Left ventricle myocardium superior (tissue), 1 donor: ENCODE data around the gene PLCL2. TPM values are rescaled to one million over a fixed set of nuclear protein-coding genes. Genes with fewer than 3 reads are reported as not detected.

Source experiments
- ATAC-seq: fragments of 200-7000 bp; cut with Tn5 transposase; one replicate; pipeline ENCODE4 v1.9.1; 2020; ENCODE audit warnings: mild to moderate bottlenecking, moderate library complexity
- DNase-seq: peaks from one replicate; pipeline ENCODE4 v3.0.0-alpha.2; 2020
- intact Hi-C: fragments of 100-400 bp; cut with micrococcal nuclease; formaldehyde crosslinking; loops from one replicate; pipeline ENCODE4 v1.11.0; 2022
- total RNA-seq: library from RNA; stranded (reverse); fragmentation: NEBNext Ultra II Directional; extraction: Animal tissue kit (Norgen Biotek cat#: 25700); gene quantifications from one replicate; pipeline ENCODE4 v1.2.1, GENCODE V29; 2021
- donor health status: DM: no; HTN: yes; CAD: no; lungs with severe emphysema.

Gene PLCL2
- total RNA-seq, 1 donor from 2014 or later = 76.9 TPM

DNA sequence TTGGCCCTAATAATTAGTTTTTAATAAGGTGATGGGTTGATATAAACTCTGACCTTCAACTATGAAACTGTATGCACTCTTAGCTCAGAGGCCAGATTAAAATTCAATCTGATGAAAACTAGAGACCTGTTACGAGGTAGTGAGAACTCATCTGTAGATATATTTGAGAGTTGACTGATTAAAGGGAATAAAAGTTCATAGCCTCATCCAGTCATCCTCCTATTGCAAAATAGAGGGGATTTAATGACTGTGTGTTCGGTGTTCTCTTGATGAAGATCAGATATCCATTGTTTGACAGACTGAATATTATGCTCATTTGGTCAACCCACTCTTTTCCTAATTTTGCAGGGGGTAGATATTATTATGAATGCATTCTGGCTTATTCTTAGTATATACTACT, 23.3 kb upstream of the PLCL2 start:
- no peak for ATAC-seq
- intact Hi-C loops = no loop called here
- no peak for DNase-seq

DNA sequence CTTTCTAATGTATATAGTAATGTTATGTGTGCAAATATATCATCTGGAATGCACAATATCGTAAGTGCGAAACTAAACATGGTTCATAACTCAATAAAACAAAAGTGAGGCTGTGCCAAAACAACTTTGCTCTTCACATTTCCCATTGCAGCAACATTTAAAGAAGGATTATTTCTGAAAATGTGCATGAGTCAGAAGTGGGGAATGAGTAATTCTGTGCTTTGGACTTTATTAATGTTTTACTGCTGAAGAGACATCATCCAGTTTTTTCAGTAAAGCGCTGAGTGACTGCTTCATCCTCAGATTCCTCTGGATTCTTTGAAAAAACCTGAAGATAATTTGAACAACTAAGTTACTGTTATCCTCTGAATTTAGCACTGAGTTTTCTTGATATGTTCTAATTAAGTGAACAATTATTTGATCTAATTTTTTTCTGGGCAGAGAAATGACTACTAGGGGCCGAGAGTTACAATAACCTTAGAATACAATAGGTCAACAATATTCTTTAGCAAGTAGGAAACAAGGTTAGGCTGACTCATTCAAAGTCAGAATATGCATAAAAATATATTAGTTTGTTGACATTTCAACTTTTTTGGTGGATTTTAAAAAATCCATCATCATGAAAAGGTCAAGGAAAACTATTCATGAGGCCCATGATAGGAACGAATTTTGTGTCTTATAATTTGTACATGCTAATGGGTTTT, 20.0 kb upstream of the PLCL2 start:
- ATAC-seq = no peak
- intact Hi-C loops = no loop called here

GRCh38 chr3:16865335-16865734, 19.4 kb upstream of the PLCL2 start:
- no peak for ATAC-seq
- intact Hi-C loops = no loop called here
- no peak for DNase-seq

More for the DNA sequence above, 20.0 kb upstream of the PLCL2 start:
- DNase-seq = no peak

- intact Hi-C loops = no loop called here
- no peak for DNase-seq
- ATAC-seq = no peak
Observed at GRCh38 chr3:16866571-16866970, 18.2 kb upstream of the PLCL2 start.

DNA sequence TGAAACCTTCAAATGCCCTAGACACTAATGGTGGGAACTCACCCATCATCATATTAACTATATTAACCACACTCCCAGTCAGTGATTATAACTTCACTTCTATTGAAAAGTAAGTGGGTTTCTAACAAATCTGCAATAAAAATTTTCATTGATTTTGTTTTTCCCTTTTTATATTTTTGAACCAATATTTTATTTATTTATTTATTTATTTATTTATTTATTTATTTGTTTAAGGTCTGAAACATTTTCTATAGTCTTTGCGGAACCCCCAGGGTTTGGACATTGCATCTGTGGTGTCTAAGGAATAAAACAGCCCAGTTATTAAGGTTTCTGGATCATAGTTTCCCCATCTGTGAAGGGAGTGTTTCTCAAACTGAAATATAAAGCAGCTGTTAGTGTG, 16.2 kb upstream of the PLCL2 start:
- intact Hi-C loops = no loop called here
- DNase-seq = no peak
- no peak for ATAC-seq

DNA sequence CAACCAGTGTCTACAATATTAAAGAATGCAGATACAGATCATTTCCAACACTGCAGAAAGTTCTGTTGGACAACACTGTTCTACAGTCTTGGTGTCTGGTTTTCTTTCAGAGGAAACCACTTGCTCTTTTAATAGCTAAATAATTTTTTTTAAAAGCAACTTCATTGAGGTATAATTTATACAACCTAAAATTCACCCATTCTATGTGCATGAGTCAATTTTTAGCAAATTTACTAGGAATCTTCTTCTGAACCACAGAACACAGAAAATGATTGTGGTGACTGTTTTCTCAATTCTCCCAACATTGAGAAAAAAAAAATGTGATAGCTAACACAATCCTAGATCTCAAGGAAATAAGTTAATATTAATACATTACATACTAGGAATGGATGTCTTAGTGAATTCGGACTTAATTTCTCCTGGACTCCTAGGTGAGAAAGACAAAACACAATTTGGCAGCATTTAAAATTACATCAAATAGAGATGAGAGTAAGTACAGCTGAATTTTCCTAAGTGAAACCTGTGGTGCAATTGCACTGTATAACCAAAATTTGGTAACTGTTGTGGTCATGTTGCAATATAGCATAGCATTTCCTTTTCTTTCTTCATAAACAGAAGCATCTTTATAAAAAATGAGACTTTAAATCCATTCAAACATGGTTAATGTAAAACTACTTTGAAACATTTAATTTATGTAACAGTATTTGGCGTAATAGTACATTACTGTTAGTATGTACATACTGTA, 15.3 kb upstream of the PLCL2 start:
- no peak for DNase-seq
- no peak for ATAC-seq
- intact Hi-C loops = no loop called here

DNA sequence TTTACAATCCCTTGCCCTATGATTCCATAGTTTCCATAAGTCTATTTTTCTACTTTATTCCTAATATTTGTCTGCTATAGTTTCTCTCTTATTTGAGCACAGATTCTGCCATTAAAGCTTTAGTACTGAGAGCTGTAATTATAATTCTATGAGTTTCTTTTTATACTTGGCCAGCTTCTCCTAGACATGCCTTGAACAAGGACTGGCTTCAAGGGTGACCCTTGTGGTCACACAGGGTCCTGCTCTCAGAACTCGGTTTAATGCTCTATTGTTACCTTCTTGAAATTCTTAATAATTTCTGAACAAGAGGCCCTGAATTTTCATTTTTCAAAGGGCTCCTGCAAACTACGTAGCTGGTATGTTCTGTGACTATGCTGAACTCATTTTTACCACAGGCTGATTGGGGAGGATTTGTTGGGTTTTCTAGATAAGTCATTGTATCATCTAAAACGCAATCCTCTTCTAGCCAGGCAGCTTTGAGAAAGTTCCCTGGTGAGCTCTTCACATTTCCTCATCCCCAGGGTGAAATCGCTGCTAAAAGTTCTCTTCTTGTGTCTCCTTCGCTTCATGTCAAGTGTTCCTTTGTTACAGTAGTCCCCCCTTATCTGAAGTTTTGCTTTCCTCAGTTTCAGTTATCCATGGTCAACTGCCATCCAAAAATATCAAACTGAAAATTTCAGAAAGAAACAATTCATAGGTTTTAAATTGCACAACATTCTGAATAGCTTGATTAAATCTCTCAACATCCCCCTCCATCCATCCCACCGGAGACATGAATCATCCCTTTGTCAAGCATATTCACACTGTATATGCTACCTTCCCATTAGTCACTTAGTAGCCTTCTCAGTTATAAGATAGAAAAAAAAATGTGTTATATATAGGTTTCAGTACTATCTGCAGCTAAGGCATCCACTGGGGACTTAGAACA, 12.6 kb upstream of the PLCL2 start:
- ATAC-seq = no peak
- intact Hi-C loops = no loop called here

GRCh38 chr3:16873872-16874271, 10.9 kb upstream of the PLCL2 start:
- DNase-seq (no peak), ATAC-seq (no peak)
- intact Hi-C loops = no loop called here

More for the DNA sequence above, 12.6 kb upstream of the PLCL2 start:
- DNase-seq = no peak

DNA sequence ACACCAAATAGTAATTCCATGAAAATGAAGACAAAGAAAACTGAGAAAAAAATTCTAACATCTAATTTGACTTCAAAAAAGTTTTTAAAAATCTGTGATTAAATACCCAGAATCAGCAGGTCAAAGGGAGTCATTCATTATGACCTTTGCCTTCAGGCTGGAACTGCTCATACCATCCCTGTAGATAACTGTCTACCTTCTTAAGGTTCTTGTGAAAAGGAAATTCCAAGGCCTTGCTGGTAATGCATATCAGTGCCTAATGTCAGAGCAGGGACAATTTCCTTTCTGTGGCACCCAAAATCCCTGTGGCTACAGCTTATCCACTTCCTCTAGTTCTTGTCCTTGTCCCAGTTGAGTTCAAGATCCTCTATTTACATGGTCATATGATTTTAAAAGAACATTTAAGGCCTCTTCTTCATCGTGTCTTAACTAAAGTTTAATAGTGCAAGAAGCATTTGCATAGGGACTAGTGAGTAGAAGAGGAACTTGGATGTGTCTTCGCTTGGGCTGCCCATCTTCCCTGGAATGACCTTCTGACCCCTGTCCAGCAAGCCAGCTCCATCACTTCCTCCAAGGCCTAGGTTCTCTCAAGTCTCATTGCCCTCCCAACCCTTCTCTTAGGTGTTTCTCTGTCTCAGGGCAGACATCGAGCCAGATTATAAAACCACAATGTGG, 8.7 kb upstream of the PLCL2 start:
- intact Hi-C loops = no loop called here
- DNase-seq (no peak), ATAC-seq (peak; percentile 23)

DNA sequence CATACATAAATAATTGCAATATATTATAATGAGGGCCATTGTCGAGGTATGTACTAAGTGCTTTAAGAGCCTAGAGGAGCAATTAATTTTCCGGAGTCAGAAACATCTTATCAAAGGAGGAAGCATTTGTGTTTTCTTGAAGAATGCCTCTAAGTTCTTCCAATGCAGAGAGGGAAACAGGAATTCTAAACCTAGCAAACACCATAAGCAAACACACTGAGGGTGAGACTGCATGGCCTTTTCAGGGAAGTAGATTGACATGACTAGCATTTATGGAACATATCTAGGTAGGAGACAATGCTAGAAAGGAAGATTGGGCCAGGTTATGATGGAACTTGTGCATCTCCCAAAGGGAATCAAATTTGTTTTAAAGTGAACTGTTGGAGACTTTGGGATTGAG, 7.2 kb upstream of the PLCL2 start:
- ATAC-seq = no peak
- intact Hi-C loops = no loop called here

DNA sequence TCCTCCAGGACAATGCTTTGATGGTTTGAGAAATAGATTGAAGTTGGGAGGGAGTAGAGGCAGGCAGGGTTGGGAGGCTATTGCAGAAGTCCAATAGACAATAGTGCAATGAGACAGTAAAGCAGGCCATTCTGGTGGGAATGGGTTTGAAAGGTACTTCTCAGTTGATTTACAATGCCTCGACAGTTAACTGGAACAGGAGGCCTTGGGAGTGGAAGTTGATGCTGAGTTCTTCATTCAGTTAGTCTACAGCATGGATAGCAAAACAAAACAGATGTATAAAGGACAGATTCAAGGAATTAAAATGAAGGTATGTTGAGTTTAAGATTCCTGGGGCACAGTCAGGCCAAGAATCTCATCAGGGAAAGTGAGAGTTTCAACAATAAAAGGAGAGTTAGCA, 6.8 kb upstream of the PLCL2 start:
- no peak for DNase-seq
- ATAC-seq = no peak
- intact Hi-C loops = no loop called here

More for the DNA sequence above, 7.2 kb upstream of the PLCL2 start:
- DNase-seq = no peak

DNA sequence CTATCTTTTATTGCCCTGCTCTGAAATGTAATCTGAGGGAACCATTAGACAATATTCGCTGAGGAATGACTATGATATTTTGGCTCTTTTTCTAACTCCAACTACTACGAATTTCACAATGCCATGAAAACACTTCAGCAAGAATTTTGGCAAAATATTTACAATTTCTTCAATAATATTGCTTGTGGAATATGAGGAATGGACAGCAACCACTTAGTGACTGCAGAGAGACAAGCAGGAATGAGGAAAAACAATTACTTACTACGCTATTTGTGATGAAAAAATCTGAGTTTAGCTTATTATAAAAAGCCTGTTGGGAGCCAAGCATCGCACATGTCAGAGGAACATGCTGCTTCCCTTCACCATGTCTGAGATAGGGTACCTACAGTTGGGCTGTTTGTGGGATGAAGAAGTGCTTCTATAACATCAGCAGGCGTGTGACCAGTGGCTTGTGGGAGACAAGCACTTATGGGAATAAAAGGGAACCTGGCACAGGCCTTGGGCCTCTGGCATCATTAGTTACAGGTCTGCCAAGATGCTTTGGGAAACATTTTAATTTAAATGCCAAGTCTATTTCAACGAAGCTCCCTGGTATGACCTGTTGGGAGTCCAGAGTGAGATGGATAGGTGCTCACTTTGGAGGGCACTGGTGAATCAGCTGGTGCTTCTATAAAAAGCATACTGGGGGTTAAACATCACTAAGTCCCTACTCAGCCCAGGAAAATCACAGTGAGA, 2.7 kb upstream of the PLCL2 start:
- ATAC-seq = peak; percentile 70
- intact Hi-C loops = no loop called here
- peak; percentile 73 for DNase-seq

- peak; percentile 12 for ATAC-seq
- intact Hi-C loops = no loop called here
- DNase-seq = no peak
Observed at GRCh38 chr3:16883057-16883722, 1.6 kb upstream of the PLCL2 start.

DNA sequence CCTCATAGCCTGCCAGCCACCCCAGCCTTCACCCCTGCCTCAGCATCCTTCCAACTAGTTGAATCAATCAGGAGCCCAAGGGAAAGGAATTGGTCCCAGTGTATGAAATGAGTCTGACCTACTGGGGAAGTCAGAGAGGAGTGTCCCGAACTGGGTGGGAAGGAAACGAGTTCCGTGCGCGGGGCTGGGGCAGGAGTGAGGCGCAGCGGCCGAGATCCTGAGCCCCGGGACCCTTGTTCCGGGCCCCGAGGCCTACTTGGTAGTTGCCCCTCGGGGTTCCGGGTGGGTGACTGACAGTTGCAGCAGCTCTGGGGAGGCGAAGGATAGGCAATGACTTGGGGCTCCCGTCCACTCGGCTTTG, 1.1 kb upstream of the PLCL2 start:
- ATAC-seq (no peak), DNase-seq (no peak)
- intact Hi-C loops = no loop called here

- peak; percentile 66 for ATAC-seq
- peak; percentile 86 for DNase-seq
- intact Hi-C loops = no loop called here
Observed at GRCh38 chr3:16884084-16884747, 539 bp upstream of the PLCL2 start.

DNA sequence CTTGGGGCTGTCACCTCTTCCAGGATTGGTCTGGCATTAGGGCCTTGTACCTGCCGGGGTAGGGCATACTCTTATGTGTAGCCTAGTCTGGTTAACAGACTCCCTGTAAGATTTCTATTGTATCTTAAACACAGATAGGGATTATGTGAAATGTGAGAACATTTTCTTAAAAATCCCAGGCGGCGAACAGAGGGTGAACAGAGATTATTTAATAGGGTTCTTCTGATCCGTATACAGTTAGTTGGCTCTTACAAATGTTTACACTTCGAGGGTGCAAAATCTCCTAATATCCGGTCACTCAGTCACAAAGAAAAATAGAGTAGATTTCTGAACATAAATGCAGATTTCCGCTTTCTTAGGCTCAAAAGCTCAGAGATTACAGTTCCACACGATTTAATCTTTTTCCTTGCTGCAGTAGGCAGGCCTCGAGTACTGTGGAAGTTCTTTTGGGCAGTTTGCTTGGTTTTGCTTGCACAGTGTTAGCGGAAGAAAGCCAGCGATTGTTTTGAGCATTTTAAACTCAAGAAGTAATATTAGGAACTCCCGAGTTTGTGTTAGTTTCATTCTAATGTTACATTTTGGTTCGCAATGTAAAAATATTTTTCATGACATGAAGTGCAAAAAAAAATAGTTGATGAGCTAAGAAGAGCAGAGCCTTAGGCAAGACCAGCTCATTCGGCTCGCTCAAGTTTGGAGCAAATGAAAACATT, 993 bp downstream of the PLCL2 start:
- ATAC-seq = peak; percentile 59
- intact Hi-C loops = no loop called here
- no peak for DNase-seq

DNA sequence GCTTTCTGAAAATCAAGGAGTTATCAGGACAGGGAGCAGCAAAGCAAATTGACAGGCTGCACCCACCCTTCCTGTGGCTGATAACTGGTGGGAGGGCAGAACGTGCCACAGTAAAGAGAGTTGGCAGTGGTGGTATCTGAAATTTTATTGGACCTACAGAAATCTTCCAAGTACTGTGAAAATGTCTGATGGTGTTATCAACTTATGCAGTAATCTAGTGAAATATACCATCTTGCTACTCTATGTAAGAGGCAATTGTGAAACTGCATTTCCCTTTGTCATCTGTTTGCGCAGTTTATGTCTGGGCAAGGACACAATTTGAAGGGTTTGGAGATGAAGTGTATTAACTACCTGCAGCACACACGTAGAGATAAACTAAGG, 1.5 kb downstream of the PLCL2 start:
- no peak for DNase-seq
- intact Hi-C loops = no loop called here
- ATAC-seq = no peak
